SH-SY5Y (cell line): ENCODE measurements around the gene NHSL1.

ENCODE experiments used
- GATA2 ChIP-seq: IDR thresholded peaks from 2 replicates; pipeline ENCODE4 v1.6.1; 2011; ENCODE audit warnings: mild to moderate bottlenecking, low read depth, low read length
- GATA3 ChIP-seq: IDR thresholded peaks from 2 replicates; pipeline ENCODE4 v1.6.1; 2011; ENCODE audit warnings: low read depth, mild to moderate bottlenecking, low read length, moderate library complexity

GRCh38 chr6:138421089-138421488 is 78.2 kb downstream of the NHSL1 start:
- TF ChIP-seq GATA2 = no peak
- no peak for TF ChIP-seq GATA3
